Subcutaneous adipose tissue (tissue), 4 donors: ENCODE results near the gene MRPS26. TPM values are rescaled to one million over a fixed set of nuclear protein-coding genes. Genes with fewer than 3 reads are reported as not detected.

Experiments
- total RNA-seq, 4 donors: library from RNA; depleted of rRNA; stranded (reverse); fragments of >200 nt; gene quantifications; one replicate each; pipeline ENCODE4 v1.1.0, GENCODE V29; 2016
- TF ChIP-seq, protein P1 (sequence below): fragments of 450-650 bp; IDR thresholded peaks from one replicate; pipeline ENCODE4 v1.5.1; 2016; ENCODE audit warnings: low read depth, mild to moderate bottlenecking, control low read depth, antibody characterized with exemption, moderate library complexity

Gene MRPS26
- total RNA-seq = 10 to 100 TPM; 20.5 to 47.5 (median 30.4) TPM

DNA sequence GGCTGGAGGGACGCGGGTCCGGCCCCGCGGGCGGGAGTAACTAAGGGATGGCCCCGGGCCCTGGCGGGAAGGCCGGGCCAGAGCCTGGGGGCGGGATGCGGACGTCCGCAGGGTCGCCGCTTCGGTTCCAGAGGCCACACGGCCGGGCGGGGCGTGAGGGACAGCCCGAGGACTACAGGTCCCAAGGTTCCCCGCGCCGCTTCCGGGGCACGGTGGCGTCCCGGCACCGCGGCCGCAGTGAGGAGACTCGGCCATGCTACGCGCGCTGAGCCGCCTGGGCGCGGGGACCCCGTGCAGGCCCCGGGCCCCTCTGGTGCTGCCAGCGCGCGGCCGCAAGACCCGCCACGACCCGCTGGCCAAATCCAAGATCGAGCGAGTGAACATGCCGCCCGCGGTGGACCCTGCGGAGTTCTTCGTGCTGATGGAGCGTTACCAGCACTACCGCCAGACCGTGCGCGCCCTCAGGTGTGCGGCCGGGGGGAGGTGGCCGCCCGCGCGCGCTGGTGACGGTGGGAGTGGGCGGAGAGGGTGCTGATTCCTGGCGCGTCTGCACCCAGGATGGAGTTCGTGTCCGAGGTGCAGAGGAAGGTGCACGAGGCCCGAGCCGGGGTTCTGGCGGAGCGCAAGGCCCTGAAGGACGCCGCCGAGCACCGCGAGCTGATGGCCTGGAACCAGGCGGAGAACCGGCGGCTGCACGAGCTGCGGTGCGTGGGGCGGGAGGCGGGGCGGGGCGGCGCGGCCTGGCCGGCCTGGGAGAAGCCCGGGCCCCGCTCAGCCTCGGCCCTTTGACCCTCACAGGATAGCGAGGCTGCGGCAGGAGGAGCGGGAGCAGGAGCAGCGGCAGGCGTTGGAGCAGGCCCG lies at the start of gene MRPS26:
Gene MRPS26 (plus strand): TSS at position 237 of the 861 bp plus-strand sequence. CDS start 17 bp downstream, at position 254.
- TF ChIP-seq, protein P1, sequence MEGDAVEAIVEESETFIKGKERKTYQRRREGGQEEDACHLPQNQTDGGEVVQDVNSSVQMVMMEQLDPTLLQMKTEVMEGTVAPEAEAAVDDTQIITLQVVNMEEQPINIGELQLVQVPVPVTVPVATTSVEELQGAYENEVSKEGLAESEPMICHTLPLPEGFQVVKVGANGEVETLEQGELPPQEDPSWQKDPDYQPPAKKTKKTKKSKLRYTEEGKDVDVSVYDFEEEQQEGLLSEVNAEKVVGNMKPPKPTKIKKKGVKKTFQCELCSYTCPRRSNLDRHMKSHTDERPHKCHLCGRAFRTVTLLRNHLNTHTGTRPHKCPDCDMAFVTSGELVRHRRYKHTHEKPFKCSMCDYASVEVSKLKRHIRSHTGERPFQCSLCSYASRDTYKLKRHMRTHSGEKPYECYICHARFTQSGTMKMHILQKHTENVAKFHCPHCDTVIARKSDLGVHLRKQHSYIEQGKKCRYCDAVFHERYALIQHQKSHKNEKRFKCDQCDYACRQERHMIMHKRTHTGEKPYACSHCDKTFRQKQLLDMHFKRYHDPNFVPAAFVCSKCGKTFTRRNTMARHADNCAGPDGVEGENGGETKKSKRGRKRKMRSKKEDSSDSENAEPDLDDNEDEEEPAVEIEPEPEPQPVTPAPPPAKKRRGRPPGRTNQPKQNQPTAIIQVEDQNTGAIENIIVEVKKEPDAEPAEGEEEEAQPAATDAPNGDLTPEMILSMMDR = no peak

DNA sequence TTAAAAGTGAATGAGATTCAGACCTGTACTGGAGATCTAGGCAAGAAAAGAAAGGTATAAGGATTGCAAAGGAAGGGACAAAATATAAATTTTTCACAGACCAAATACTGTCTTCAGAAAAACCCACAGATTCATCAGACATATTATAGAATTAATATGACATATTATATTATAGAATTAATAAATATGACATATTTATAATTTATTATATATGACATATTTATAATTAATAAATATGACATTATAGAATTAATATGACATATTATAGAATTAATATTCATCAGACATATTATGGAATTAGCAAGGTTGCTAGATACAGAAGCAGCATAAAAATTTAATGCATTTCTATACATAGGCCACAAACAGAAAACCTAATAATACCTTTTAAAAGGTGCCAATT lies 47.1 kb upstream of the MRPS26 start:
- TF ChIP-seq, protein P1 = no peak

DNA sequence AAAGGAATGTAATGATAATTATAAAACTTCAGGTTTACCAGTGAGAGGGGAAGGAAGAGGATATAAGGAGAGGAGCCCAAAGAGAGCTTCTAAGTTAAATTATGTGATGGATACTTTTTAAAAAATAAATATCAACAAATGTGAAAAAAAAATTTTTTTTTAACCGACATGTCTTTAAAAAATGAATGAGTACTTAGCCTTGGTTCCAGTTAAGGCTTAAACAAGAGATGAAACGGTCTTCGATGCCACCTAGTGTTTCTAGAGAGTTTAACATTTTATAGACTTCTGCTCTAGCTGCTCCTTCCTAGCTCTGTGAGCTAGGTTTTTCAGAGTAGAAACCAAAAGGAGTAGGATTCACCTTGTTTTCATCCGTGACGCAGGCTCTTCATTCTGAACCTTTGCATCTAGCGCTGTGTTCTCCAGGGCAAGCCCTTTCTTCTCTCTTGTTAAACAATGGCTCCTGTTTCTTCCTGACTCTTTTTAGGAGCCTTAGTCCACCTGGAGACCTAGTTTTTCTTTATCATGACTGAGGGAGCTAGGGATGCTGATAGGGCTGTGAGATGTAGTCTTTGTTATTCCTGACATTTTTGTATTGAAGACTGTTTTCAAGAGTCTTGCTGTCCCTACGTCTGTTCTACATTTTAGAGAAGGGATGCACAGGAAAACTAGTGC lies 44.9 kb upstream of the MRPS26 start:
- TF ChIP-seq, protein P1 = no peak

DNA sequence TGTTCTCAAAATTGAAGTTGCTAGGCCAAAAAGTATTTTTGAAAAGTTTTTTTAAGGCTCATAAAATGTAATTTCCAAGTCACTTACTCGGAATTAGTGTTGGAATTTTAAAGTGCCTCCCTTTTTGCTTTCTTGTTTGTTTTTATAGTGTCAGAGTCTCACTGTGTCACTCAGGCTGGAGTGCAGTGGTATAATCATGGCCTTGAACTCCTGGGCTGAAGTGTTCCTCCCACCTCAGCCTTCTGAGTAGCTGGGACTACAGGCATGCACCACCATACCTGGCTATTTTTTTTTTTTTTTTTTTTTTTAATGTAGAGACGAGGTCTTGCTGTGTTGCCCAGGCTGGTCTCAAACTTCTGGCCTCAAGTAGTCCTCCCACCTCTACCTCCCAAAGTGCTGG lies 42.4 kb upstream of the MRPS26 start:
- TF ChIP-seq, protein P1 = no peak

DNA sequence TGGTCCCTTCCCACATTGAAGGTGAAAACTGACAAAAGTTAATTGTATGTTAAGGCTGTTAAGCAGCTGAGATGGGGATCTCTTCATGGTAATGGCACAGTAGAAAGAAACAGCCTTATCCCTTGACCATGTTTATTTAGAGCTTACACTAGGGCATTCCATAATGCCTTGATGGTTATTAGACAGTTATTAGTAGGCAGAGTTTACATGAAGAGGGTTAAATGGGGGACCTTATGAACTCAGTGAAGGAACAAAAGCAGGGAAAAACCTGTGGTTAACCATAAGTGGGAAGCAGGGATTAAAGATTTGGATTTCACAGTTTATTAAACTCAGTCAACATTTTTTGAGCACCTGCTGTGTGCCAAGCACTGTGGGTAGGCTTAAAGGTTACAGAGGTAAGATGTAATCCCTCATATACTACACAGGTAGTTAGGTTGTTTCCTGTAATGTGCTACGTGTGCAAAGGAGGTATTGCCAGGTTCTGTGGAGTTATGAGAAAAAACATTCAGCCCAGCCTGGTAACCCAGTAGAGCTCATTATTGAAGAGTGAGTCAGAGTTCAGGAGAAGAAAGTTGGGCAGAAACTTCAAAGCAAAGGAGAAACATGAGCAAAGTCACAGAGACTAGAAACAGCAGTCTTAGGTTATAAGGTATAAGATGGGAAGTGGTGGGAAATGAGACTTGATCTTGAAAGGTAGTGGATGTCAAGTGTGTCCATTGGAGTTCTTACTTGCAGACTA lies 34.7 kb upstream of the MRPS26 start:
- TF ChIP-seq, protein P1 = no peak

DNA sequence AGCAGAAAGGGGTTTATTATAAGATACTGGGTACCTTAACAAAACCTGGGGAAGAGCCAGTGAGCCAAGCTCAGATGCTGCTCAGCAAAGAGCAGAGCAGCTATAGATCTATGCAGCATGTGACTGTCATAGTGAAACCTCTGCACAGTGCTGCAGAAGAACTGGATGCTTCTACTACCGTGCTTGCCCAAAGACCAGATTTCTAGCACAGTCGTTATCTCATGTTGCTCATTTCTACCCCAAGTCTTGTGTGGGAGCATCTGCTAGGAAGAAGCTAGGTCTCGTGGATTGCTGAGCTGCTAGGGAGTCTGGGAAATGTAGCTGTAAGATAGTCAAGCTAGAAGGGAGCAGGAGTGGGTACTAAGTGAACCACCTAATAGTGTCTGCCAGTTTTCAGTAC lies 34.1 kb upstream of the MRPS26 start:
- TF ChIP-seq, protein P1 = no peak

DNA sequence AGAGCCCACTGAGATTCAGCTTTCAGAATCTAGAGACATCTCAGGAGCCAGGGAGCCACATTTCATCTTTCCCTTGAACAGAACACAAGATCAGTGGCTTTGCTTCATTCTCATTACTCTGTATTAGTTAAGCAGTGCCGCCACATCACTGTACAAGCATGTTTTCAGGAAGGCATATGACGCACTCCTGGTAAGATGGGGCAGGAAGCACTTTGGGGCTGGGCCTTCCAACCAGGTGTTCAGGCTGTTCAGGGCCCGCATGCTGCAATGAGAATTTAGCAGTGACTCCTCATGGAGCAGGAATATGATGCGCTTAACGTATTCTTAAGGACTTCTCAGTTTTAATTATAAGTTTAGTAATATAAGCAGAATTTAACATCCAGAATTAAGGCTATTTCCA lies 32.1 kb upstream of the MRPS26 start:
- TF ChIP-seq, protein P1 = no peak
